ENCODE results near the gene SRSF1.
A peak's percentile ranks its signal among the peaks of the same experiment; 100 is the strongest.
"Not testable (repeated sequence)": the region's sequence is repeated elsewhere in the genome, so short reads cannot be mapped to it uniquely, and the experiment has no call there.

The SRSF1 gene, protein sequence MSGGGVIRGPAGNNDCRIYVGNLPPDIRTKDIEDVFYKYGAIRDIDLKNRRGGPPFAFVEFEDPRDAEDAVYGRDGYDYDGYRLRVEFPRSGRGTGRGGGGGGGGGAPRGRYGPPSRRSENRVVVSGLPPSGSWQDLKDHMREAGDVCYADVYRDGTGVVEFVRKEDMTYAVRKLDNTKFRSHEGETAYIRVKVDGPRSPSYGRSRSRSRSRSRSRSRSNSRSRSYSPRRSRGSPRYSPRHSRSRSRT

GRCh38 chr17:58006924-58007780, at the start of gene SRSF1:
SRSF1 (minus strand) TSS chr17:58007246; CDS start chr17:58007137, 109 bp downstream.
- peak; percentile 98 for DNase-seq

GRCh38 chr17:58056476-58056875, 49.4 kb upstream of the SRSF1 start:
- no peak for DNase-seq

- DNase-seq, result no peak
These were observed 47.6 kb upstream of the SRSF1 start for GRCh38 chr17:58054641-58055040.

DNA sequence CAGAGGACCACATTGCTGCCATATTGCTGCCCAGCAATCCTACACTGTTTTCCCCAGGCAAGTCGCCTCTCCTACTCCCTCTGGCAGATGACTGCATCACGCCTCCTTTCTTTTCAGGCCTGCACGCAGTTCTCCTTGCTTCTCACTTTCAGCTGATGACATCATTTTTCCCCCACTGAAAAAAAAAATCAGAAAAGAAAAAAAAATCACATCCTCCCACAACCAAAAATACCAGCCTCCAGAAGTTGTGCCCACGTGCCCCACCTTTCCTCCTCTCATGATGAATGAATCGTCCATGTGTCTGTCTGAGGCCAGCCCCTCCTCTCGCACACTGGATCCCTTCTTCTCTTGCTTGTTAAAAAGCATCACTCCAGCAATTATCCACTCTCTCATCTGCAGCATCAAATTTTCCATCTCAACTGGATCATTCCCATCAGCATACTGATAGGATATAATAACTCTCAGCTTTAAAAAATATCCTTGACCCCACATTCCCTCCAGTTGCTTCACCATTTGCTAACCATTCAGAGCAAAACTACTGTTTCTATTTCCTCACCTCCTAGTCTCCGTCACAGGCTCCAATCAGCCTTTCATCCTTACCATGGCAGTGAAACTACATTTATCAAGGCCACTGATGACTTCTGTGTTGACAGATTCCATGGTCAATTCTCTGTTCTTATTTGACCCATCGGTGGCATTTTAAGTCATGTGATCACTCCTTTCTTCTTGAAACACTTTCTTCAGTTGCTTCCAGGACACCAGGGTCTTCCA, 46.1 kb upstream of the SRSF1 start:
- no peak for DNase-seq

- DNase-seq, result no peak
These were observed 45.4 kb upstream of the SRSF1 start for GRCh38 chr17:58052407-58052806.

DNA sequence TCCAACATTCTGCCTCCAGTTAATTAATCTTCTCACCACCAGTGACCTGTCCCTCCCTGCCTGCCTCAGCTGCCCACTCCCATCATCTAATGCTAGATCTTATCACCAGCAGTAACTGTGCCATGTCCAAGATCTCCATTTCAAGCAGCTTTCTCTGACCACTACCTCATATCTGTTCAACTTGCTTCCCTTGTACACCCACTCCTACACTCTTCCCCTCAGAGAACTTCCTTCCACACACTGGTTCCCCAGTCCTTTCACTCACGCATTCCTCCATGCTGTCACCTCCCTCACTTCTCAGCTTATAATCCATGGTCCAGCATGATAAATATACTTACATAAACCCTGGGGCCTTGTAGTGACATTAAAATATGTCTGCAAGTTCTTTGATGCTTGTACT, 44.4 kb upstream of the SRSF1 start:
- DNase-seq, result no peak

DNA sequence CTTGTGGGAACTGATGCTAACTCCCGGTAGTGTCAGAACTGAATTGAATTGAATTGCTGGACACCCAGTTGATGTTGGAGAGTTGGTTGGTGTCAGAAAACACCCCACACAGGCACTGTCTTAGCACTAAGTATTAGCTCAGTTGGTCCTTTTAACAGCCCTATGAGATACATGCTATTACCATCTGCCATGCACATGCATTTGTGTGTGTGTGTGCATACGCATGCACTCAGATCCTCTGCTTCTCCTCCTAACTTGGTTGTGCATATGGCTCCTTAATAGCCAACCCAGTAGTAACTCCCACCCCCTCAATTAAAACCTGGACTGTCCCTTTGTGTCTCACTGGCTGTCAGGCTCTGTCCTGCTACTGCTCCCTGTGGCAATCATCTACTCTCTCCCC, 43.9 kb upstream of the SRSF1 start:
- no peak for DNase-seq

DNA sequence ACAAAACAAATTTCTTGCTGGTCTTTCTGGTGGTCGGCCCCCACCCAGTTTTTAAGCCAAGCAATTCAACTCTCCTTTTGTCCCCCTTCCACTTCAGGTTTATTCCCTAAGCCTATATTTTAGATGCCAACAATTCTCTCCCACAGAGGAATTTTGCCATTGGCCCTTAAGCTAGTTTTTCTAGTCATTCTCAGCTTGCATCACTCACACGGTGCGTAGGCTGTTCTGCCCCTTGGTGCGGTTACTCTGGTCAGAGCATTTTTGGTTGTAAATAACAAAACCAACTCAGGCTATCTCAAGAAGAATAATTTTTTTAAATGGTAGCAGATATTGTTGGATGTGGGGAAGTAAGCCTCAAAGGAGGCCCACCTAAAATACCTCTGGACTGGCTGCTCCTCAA, 42.5 kb upstream of the SRSF1 start:
- DNase-seq, result no peak

DNA sequence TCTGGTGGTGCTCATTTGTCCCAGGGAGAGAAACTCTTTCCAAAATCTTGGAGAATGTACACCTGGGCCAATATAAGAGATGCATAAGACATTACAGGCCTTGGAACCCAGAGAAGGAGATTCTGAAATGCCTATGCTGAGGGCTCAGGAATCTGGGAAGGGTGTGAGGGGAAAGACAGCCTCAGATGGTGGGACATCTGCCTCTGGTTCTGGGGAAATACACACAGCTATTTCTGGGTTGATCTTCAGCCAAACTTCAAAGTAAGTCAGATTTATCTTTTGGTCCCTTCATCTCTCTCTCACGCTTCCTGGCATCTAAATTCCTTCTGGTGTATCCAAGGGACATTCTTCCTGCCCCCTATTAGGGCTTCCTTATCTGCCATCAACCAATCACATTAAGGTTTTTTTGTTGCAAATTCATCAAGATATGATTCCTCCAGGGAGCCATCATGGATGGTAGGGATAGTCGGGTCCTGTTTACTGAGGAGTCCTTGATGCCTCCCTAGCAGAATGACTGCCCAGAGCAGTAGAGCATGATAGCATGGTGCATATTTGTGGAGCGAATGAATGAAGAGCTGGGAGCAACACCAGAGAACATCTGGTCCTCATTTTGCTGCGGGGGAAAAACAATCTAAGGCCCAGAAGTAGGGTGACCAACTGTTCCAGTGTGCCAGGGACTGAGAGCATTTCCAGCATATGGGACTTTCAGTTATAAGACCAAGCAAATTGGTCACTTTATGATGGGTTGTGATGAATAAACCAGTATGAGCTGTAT, 40.5 kb upstream of the SRSF1 start:
- DNase-seq, result no peak

DNA sequence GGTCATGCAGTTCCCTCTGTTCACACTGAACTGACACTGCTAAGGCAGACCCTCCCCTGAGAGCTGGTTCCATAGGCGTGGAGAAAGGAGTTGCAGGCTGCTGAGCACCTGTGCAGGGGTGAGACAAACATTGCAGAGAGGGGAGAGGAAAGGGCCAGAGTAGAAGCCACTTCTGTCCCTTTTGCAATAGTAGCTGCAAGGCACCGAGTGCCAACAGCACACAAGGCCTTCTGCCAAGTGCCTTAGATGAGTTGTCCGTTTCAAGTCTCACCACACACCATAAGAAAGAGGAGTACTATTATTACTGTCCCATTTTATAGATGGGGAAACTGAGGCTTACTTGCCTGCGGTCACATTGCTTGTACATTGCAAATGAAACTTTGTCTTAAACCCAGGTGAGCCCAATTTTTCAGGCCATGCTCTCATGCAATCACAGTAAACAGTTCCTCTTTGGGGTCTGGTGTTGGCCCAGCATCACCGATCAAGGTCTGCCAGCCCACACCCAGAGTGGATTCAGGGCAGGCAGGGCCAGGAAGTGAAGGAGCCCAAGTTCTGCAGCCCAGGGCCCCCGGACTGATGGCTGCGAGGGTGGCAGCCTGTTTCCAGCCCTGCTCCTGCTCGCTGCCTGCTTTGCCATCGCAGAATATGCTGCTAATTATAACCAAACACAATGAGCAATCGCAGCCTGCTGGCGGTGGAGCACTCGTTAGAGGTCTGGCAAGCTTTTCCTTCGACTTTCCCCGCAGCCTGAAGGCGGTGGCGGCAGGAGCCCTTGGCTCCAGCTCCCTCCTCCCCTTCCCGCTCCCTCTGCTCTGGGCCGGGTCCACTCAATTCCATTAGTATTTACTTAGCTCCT, 39.4 kb upstream of the SRSF1 start:
- DNase-seq, result no peak

- not testable (repeated sequence) for DNase-seq
These were observed 37.2 kb upstream of the SRSF1 start for GRCh38 chr17:58044256-58044655.

DNA sequence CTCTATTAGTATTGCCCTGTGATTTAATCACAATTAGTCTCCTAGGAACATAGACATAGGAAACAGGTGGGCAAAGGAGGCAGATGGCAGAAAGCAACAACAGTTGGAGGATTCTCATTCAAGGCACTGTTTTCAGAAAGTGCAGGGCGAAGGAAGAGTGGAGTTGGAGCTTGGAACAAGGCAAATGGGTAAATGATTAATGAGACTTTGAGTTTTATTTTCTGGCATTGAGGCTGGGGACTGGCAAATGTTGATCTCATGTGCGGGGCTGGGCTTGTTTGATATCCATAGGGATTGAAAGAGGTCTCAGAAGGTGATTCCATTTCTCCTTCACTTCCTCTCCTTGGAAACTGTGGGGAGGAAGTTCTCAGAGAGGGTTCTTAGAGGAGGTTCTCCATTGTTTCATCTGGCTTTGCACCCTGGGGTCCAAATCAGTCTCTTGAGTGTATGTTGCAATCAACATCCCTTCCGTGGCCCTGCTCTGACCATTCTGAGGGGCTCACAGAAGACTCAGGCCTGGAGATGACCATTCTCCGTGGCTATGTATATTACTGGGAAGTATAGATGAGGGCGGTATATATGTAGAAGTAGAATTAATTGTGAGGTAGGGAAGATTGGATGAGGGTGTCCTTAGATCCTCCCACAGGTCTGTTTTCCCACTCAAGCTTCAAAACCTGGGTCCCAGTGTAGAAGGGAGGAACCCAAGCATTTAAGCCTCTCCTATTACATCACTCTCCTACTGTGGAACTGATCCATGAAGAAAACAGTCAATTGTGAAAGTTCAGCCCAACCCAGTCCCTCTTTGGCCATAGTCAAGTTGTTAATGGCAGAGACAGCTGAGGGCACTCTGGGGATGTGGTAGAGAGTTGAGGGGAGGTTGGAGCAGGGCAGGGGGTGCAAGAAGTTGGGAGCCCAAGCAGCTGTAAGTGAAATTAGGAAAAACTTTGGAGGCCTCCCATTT, 36.5 kb upstream of the SRSF1 start:
- no peak for DNase-seq

DNA sequence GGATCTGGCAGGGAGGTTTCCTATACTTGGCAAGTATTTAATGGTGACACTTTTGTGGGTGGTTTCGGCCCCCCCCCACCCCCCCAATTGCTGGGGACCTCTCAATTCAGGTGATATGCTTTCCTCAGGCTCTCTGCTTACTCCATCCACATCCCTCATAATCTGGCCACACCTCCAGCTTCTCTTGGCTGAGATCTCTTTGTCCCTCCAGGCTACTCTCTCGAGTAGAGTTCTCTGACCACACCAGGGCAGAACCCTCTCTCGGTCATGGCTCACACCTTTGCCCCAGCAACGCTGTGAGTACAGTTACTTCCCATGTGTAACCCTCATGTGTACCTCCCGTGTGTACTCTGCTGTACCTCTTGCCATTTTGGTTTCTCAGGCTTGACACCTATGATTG, 34.1 kb upstream of the SRSF1 start:
- DNase-seq, result no peak

DNA sequence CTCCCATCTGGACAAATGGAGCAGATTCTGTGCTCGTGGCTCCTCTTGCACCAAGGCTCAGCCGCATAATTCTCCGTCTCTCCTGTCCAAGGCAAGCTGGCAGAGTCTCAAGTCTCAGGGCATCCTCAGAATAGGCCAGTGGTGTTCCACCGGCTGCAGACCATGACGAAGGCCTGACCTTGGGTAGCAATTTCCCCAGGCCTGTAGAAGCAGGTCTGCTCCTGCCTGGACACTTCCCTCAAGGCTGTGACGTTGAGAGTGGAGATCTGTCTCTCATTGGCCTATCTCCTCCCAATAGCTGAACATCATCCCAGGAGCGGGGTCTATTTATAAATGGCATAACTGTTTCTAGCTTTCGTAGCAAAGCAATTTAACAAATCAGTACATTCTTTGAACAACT, 33.3 kb upstream of the SRSF1 start:
- DNase-seq, result no peak

GRCh38 chr17:58039975-58040374, 32.9 kb upstream of the SRSF1 start:
- no peak for DNase-seq

DNA sequence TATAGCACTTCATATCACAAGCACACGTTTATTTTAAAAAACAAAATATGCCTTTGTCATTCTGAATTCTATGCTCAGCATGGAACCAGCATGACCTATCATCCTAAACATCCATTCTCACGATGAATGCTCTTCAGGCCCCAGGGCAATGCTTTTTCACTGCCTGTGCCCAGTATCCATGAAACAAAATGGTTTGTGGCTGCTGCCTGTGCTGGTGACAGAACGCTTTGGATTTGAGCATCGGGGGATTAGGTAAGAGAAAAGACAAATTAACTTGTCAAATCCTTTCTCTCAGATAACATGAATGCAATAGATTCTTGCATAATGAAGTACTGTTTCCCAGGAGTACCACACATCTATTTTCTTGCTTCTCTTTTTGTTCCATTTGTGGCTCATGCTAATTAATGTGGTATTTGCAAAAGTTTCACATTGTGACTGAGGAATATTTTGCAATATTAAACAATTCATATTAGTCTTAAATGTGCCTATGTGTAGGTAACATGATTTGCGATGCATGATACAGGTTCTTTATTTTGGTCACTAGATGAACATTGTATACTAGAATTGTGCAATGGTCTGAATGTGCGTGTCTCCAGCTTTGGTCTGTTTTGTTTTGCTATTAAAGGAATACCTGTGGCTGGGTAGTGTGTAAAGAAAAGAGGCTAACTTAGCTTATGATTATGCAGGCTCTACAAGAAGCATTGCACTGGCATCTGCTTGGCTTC, 25.8 kb upstream of the SRSF1 start:
- no peak for DNase-seq

DNA sequence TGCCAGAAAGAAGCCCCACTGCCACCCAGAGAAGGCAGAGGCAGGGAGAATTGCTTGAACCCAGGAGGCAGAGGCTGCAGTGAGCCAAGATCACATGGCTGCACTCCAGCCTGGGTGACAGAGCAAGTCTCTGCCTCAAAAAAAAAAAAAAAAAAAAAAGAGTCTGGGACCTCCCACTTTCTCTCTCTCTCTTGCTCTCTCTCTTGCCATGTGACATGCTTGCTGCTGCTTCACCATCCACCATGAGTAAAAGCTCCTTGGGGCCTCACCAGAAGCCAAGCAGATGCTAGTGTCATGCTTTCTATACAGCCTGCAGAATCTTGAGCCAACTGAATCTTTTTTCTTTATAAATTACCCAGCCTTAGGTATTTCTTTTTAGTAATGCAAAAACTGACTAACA, 21.5 kb upstream of the SRSF1 start:
- DNase-seq, result peak; percentile 11

DNA sequence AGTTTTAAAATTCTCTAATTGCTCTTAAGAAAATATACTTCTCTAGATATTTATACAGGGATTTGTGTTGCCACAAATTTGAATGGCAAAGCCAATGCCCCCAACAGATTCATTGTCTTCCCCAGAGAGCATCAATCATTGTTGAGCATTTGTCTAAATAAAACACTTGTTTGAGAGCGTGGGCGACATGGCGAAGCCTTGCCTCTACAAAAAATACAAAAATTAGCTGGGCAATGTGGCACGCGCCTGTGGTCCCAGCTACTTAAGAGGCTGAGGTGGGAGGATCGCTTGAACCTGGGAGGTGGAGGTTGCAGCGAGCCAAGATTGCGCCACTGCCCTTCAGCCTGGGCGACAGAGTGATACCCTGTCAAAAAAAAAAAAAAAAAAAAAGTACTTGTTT, 13.4 kb upstream of the SRSF1 start:
- no peak for DNase-seq

DNA sequence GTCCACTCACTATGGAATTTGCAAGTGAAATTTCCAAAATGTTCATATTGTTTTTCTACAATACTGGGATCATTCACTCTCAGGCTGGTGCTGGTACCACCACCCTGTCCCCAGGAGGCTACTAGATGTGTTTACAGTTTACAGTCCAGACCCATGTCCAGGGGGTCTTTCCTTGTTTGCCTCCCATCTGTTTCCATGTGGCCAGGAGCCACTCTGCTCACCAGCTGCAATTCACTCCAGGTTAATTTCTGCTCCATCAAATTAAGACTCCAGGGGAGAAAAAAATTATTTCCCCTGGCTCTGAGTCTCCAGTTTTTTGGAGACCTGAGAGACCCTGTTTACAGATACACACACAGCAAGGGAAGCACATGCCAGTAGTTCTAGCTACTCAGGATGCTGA, 12.5 kb upstream of the SRSF1 start:
- DNase-seq, result no peak

DNA sequence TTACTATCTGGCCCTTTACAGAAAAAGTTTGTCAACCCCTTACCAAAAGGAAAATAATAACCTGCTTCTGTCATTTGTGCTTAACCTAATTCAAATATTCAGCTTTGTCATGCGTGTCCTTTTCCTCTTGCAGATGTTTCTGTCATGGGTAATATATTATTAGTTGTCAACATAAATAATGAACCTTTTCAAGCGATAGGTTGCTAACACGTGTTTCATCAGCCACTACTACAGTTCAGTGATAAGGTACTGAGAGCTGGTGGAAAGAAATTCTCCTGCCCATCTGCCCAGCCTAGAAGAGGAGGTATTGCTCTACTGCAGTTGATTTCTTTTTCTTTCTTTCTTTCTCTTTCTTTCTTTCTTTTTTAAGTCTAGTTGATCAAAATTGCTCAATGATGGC, 12.0 kb upstream of the SRSF1 start:
- DNase-seq, result no peak

Data from DMS53 (cell line).